GM06990 (cell line): ENCODE data around the gene TTC1.
A peak's percentile ranks its signal among the peaks of the same experiment; 100 is the strongest.

Source experiments
- DNase-seq: peaks from one replicate; pipeline ENCODE4 v3.0.0-alpha.2; 2011; ENCODE audit not compliant: insufficient read length; ENCODE audit errors: extremely low read depth
- H3K27me3 ChIP-seq: replicated peaks from 2 replicates; pipeline ENCODE4 v1.6.0; 2011; ENCODE audit warnings: low read length; ENCODE audit not compliant: control insufficient read depth, insufficient read depth
- H3K36me3 ChIP-seq: 2 replicates; pipeline ENCODE4 v1.5.1; 2011; ENCODE audit warnings: low read length; ENCODE audit not compliant: control insufficient read depth, insufficient read depth
- H3K4me3 ChIP-seq: replicated peaks from 2 replicates; pipeline ENCODE4 v1.5.1; 2011; ENCODE audit warnings: low read depth, mild to moderate bottlenecking, control low read depth, low read length
- TF ChIP-seq, protein P1 (sequence below): IDR thresholded peaks from 2 replicates; pipeline ENCODE4 v1.5.1; 2011; ENCODE audit warnings: low read length, control low read depth, mild to moderate bottlenecking, inconsistent platforms; ENCODE audit not compliant: insufficient read depth, poor library complexity, severe bottlenecking

The TTC1 gene

DNA sequence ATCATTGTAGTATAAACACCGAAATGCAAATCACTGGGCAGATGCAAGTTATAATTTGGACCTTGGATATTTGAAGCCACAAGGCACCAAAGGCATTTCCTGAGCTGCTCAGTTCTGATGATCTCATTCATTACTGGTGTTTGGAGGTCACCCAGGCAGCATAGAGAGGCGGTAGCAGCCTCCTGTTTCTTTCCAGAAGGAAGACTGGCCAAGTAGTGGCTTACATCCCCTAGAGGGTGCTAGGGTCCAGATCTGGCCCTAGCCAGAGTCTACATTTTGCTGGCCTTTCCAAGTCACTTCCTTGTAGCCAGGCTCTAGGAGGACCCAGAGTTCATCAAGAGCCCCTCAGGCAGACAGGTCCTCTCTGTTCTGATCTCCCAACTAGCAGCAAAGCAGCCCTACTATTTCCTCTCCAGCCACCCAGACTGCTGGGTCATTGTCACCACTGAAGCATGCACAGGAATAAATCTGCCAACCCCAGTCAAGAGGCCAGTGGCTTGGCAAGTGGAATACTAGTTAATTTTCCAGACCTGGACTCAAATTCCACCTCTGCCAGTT, 33.4 kb upstream of the TTC1 start:
- peaks cover 2% of the 10 kb centered on the region for H3K27me3 ChIP-seq
- no peak for DNase-seq
- H3K4me3 ChIP-seq = no peak overlapping the region
- TF ChIP-seq, protein P1, sequence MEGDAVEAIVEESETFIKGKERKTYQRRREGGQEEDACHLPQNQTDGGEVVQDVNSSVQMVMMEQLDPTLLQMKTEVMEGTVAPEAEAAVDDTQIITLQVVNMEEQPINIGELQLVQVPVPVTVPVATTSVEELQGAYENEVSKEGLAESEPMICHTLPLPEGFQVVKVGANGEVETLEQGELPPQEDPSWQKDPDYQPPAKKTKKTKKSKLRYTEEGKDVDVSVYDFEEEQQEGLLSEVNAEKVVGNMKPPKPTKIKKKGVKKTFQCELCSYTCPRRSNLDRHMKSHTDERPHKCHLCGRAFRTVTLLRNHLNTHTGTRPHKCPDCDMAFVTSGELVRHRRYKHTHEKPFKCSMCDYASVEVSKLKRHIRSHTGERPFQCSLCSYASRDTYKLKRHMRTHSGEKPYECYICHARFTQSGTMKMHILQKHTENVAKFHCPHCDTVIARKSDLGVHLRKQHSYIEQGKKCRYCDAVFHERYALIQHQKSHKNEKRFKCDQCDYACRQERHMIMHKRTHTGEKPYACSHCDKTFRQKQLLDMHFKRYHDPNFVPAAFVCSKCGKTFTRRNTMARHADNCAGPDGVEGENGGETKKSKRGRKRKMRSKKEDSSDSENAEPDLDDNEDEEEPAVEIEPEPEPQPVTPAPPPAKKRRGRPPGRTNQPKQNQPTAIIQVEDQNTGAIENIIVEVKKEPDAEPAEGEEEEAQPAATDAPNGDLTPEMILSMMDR = no peak
- no peaks in the 10 kb centered on the region for H3K36me3 ChIP-seq

DNA sequence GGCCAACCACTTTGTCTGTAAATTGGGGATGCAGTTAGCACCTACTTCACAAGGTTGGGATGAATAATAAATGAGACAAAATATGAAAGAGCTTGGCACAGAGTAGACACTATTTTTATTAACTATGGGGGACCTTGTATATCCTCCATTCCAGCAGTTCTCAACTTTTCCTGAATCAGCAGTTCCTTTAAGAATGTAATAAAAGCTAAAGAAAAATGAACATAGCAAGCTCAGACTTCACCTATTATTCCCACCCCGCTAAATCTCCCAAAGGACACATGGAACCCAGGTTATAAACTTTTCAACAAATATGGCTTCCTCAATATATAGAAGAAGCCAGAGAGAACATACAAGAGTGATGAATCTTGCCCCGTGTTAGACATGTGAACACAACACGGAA, 32.0 kb upstream of the TTC1 start:
- H3K4me3 ChIP-seq = no peak overlapping the region
- no peak for DNase-seq
- peaks cover 2% of the 10 kb centered on the region for H3K27me3 ChIP-seq
- no peaks in the 10 kb centered on the region for H3K36me3 ChIP-seq
- TF ChIP-seq, protein P1 = no peak

DNA sequence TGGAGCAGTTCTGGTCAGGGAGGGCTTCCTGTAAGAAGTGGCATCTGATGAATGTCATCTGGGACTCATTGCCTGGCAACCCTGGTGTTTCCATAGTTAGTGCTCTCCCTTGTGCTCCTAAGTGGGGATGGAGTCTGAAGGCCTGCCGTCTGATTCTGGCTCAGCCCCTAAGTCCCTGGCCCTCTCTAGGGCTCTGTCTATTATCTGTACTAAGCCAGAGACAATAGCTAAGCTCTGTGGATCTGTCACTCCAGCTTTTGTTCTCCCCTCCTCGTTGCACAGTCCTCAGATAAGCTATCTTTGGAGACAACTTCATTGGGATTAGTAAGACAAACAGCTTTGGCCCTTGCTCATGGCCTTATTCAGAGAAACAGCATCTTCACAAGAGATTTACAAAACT, 30.6 kb upstream of the TTC1 start:
- DNase-seq = no peak
- Histone ChIP-seq H3K4me3 (no peak overlapping the region), H3K27me3 (peaks cover 2% of the 10 kb centered on the region), H3K36me3 (no peaks in the 10 kb centered on the region)
- TF ChIP-seq, protein P1 = no peak

DNA sequence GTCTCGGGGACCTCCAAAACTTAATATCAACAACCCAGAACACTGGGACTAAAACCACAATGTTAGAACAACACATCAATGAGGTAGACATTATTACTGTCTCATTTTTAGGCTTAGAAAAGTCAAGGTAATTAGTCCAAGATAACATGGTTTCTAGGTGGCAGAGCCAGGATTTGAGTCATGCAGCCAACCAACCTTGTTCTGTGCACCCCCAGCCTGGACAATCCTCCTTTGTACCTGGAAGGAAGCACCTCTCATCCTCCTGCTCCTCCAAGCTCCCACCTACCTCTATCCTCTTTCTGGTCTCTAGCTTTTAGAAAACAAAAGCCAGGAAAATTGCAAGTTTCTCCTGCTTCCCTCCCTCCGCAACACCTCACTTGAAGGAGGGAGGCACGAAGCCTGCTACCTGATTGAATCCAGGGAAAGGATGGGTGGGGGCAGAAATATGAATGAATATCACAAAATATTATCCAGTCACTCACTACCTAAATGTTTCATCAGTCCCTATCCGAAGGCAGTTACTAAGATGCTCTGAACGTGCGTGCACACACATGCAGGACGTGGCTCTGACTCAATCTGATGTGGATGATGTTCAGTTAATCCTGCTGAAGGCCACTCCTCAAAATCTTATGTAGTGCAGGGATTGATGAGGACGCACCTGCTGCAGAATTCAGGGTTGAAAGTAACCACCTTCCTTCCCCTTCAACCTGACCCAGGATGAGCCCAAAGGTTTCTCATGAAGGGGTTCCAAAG, 26.3 kb upstream of the TTC1 start:
- TF ChIP-seq, protein P1 = no peak
- no peak for DNase-seq
- Histone ChIP-seq H3K36me3 (no peaks in the 10 kb centered on the region), H3K4me3 (no peak overlapping the region), H3K27me3 (peaks cover 2% of the 10 kb centered on the region; the same call in 1 of the 2 replicates)

DNA sequence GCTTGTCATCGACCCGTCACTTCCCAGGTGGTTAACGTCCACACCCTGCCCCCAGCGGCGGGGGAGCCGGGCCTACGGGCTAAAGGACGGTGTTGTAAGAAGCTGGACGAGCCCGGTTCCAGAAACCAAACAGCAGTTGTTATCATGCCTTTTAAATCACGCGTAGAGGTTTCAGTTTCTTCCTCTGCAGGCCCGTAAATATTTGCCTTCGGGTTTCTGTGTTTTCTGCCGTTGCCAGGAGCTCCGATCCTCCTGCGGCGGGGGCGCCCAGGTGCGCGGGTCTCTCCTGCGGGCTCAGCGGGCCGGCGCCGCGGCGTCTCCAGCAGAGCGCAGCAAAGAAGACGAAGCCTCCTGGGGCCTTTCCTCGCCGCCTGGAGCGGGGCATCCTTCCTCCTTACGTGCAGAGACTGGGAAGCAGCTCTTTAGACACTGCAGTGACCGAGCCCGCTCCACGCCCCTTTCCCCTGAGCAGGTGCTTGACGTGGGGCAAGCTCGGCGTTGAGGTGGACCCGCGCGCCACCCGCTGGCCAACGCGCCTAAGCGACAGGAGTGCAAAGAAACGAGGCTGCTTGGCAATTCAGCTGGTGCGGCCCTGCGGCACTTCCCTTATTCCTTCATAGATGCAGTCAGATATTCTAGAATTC, 21.8 kb upstream of the TTC1 start:
- Histone ChIP-seq H3K27me3 (no peaks in the 10 kb centered on the region), H3K36me3 (no peaks in the 10 kb centered on the region), H3K4me3 (peak overlapping the region; percentile 41)
- peak; percentile 79 for DNase-seq
- TF ChIP-seq, protein P1 = peak; percentile 84
